ENCODE measurements around the gene SLC16A8. TPM values are rescaled to one million over a fixed set of nuclear protein-coding genes. Genes with fewer than 3 reads are reported as not detected.

SLC16A8 gene
- polyA plus RNA-seq, 3 donors = not detected

- Histone ChIP-seq H3K9me3 (replicated peaks in 1 of 2; ENCODE audit: control insufficient read depth in 1 of 2, insufficient read depth in 1 of 2, low read length in 2 of 2) (no peaks in the 10 kb centered on the region), H3K27ac (ENCODE audit: low read depth in 1 of 2, low read length in 2 of 2) (no peak overlapping the region), H3K9ac (ENCODE audit: insufficient read depth, low read length, poor library complexity, severe bottlenecking) (no peak overlapping the region), H3K36me3 (replicated peaks in 1 of 2; ENCODE audit: control insufficient read depth in 1 of 2, insufficient read depth in 2 of 2, low read length in 2 of 2) (no peaks in the 10 kb centered on the region), H3K79me2 (ENCODE audit: insufficient read depth, low read length) (no peaks in the 10 kb centered on the region), H3K27me3 (ENCODE audit: control insufficient read depth in 2 of 2, insufficient read depth in 2 of 2, low read length in 2 of 2) (no peaks in the 10 kb centered on the region), H3K4me1 (ENCODE audit: control insufficient read depth in 1 of 2, insufficient read depth in 2 of 2, low read length in 2 of 2) (peaks cover 21 to 23% of the 10 kb centered on the region in 2 donors), H3K4me2 (replicated peaks; ENCODE audit: extremely low read depth, low read length, poor library complexity, severe bottlenecking) (no peak overlapping the region), H3K4me3 (replicated peaks in 1 of 3; ENCODE audit: low read depth in 2 of 3, low read length in 3 of 3) (no peak overlapping the region), H4K20me1 (ENCODE audit: insufficient read depth, low read length) (no peaks in the 10 kb centered on the region), H2AFZ (ENCODE audit: insufficient read depth, low read depth, low read length, poor library complexity, severe bottlenecking) (no peak overlapping the region)
- TF ChIP-seq CTCF (IDR thresholded peaks at IDR 0.05) = no peak
- peaks cover 0 to 3% (median 2%) of the 10 kb centered on the region in 3 donors for H3K27me3 Mint-ChIP-seq (ENCODE audit: low read depth in 3 of 3)
- 89% methylated on average over 10 of the region's 12 CpGs for WGBS (ENCODE audit: insufficient coverage)
- intact Hi-C loops (cut with micrococcal nuclease) = no loop called here
- H3K4me3 Mint-ChIP-seq = no peak overlapping the region
- DNase-seq = no peak
- H3K4me1 Mint-ChIP-seq = peaks cover 20% of the 10 kb centered on the region
- H3K9me3 Mint-ChIP-seq = peaks cover 0 to 3% (median 0%) of the 10 kb centered on the region in 7 donors
- H3K36me3 Mint-ChIP-seq = no peaks in the 10 kb centered on the region
- no peak overlapping the region for H3K27ac Mint-ChIP-seq
Measured at GRCh38 chr22:38031491-38031890, 52.5 kb downstream of the SLC16A8 start.

- Mint-ChIP-seq H3K9me3 (peaks cover 0 to 3% (median 0%) of the 10 kb centered on the region in 7 donors), H3K27ac (no peak overlapping the region), H3K36me3 (no peaks in the 10 kb centered on the region), H3K4me3 (no peak overlapping the region), H3K4me1 (peaks cover 20% of the 10 kb centered on the region), H3K27me3 (ENCODE audit: low read depth in 3 of 3) (peaks cover 0 to 4% (median 2%) of the 10 kb centered on the region in 3 donors)
- Histone ChIP-seq H3K36me3 (replicated peaks in 1 of 2; ENCODE audit: control insufficient read depth in 1 of 2, insufficient read depth in 2 of 2, low read length in 2 of 2) (no peaks in the 10 kb centered on the region), H3K27ac (ENCODE audit: low read depth in 1 of 2, low read length in 2 of 2) (no peak overlapping the region), H3K4me3 (replicated peaks in 1 of 3; ENCODE audit: low read depth in 2 of 3, low read length in 3 of 3) (no peak overlapping the region), H3K4me1 (ENCODE audit: control insufficient read depth in 1 of 2, insufficient read depth in 2 of 2, low read length in 2 of 2) (peaks cover 21 to 23% of the 10 kb centered on the region in 2 donors), H3K4me2 (replicated peaks; ENCODE audit: extremely low read depth, low read length, poor library complexity, severe bottlenecking) (no peak overlapping the region), H3K27me3 (ENCODE audit: control insufficient read depth in 2 of 2, insufficient read depth in 2 of 2, low read length in 2 of 2) (no peaks in the 10 kb centered on the region), H2AFZ (ENCODE audit: insufficient read depth, low read depth, low read length, poor library complexity, severe bottlenecking) (no peak overlapping the region), H3K9me3 (replicated peaks in 1 of 2; ENCODE audit: control insufficient read depth in 1 of 2, insufficient read depth in 1 of 2, low read length in 2 of 2) (no peaks in the 10 kb centered on the region), H3K9ac (ENCODE audit: insufficient read depth, low read length, poor library complexity, severe bottlenecking) (no peak overlapping the region), H3K79me2 (ENCODE audit: insufficient read depth, low read length) (no peaks in the 10 kb centered on the region), H4K20me1 (ENCODE audit: insufficient read depth, low read length) (no peaks in the 10 kb centered on the region)
- 98% methylated on average over 9 of the region's 16 CpGs for WGBS (ENCODE audit: insufficient coverage)
- TF ChIP-seq CTCF (IDR thresholded peaks at IDR 0.05) = no peak
- intact Hi-C loops (cut with micrococcal nuclease) = no loop called here
- DNase-seq = no peak
Measured at GRCh38 chr22:38030311-38031133, 53.5 kb downstream of the SLC16A8 start.
